ENCODE measurements around the gene UST.
"Not testable (repeated sequence)": the region's sequence is repeated elsewhere in the genome, so short reads cannot be mapped to it uniquely, and the experiment has no call there.

UST gene

DNA sequence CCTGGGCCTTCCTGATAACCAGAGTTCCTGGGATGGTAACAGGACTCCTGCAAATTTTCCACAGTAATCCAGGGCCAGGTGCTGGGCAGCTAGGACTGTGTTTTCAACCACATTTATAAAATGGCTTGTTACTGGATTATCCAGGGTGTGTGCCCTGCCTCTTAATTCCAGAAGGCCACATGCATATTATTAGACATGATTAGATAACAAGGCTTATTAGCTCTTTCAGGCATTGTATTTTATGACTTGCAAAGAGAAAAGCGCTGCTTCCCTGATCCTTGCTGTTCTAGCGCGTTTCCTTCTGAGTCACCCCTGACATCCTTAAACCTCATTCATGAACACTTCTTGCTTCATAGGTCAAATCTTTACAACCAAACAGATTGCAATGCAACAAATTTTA lies 208.6 kb downstream of the UST start:
- Histone ChIP-seq H2BK12ac (ENCODE audit: low read length) (no peak overlapping the region), H3K4ac (ENCODE audit: low read length) (no peak overlapping the region), H4K91ac (ENCODE audit: low read depth, low read length, poor library complexity) (no peak overlapping the region), H3K4me3 (ENCODE audit: low read length in 2 of 2) (no peak overlapping the region), H3K79me1 (ENCODE audit: low read depth, low read length) (no peaks in the 10 kb centered on the region), H3K27ac (replicated peaks; ENCODE audit: low read length) (no peak overlapping the region), H2AFZ (ENCODE audit: low read length) (no peak overlapping the region), H2BK120ac (ENCODE audit: low read depth, low read length) (no peak overlapping the region), H3K27me3 (ENCODE audit: control insufficient read depth in 3 of 3, insufficient read depth in 3 of 3, low read depth in 1 of 3, low read length in 3 of 3) (no peaks in the 10 kb centered on the region), H3K9me3 (replicated peaks in 1 of 2; ENCODE audit: control insufficient read depth in 2 of 2, insufficient read depth in 1 of 2, low read depth in 1 of 2, low read length in 2 of 2) (peaks cover 0 to 8% of the 10 kb centered on the region in 2 donors), H3K4me2 (ENCODE audit: insufficient read depth, low read length, poor library complexity, severe bottlenecking) (no peak overlapping the region), H3K36me3 (replicated peaks in 1 of 2; ENCODE audit: control insufficient read depth in 2 of 2, insufficient read depth in 2 of 2, low read length in 2 of 2) (peaks cover 0 to 5% of the 10 kb centered on the region in 2 donors), H3K18ac (ENCODE audit: low read length) (no peak overlapping the region), H2BK5ac (ENCODE audit: low read length) (no peak overlapping the region), H3K4me1 (ENCODE audit: control insufficient read depth in 2 of 2, insufficient read depth in 1 of 2, low read depth in 1 of 2, low read length in 2 of 2) (no peaks in the 10 kb centered on the region), H4K8ac (ENCODE audit: low read depth, low read length) (no peak overlapping the region), H3K14ac (ENCODE audit: low read length) (no peak overlapping the region), H3K23ac (ENCODE audit: low read depth, low read length, poor library complexity) (no peak overlapping the region), H2AK5ac (ENCODE audit: low read depth, low read length) (no peak overlapping the region), H3K9ac (ENCODE audit: low read depth, low read length, poor library complexity) (no peak overlapping the region), H2BK15ac (ENCODE audit: low read length) (no peak overlapping the region)
- DNase-seq (ENCODE audit: low spot score): no peak
- no CpG with 5 or more reads among the region's 3 CpGs for WGBS, 2 donors (ENCODE audit: extremely low coverage in 2 of 2, insufficient read length in 2 of 2, insufficient replicate concordance in 1 of 2)

DNA sequence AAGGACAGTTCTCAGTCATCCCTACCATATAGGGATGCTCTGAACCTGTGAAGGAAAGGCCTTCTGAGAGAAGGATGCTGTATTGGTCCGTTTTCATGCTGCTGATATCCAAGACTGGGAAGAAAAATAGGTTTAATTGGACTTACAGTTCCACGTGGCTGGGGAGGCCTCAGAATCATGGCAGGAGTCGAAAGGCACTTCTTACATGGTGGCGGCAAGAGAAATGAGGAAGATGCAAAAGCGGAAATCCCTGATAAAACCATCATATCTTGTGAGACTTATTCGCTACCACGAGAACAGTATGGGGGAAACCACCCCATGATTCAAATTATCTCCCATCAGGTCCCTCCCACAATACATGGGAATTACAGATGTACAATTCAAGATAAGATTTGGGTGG lies 209.3 kb downstream of the UST start:
- H3K4me3 ChIP-seq (ENCODE audit: low read length in 2 of 2); H3K23ac ChIP-seq (ENCODE audit: low read depth, low read length, poor library complexity); H3K14ac ChIP-seq (ENCODE audit: low read length); H4K91ac ChIP-seq (ENCODE audit: low read depth, low read length, poor library complexity); H3K18ac ChIP-seq (ENCODE audit: low read length); H3K4ac ChIP-seq (ENCODE audit: low read length); H2BK5ac ChIP-seq (ENCODE audit: low read length); H3K27me3 ChIP-seq (ENCODE audit: control insufficient read depth in 3 of 3, insufficient read depth in 3 of 3, low read depth in 1 of 3, low read length in 3 of 3); H2AFZ ChIP-seq (ENCODE audit: low read length); H2BK120ac ChIP-seq (ENCODE audit: low read depth, low read length); H3K27ac ChIP-seq (replicated peaks; ENCODE audit: low read length); H3K4me2 ChIP-seq (ENCODE audit: insufficient read depth, low read length, poor library complexity, severe bottlenecking); H3K4me1 ChIP-seq (ENCODE audit: control insufficient read depth in 2 of 2, insufficient read depth in 1 of 2, low read depth in 1 of 2, low read length in 2 of 2); H4K8ac ChIP-seq (ENCODE audit: low read depth, low read length); H2AK5ac ChIP-seq (ENCODE audit: low read depth, low read length); DNase-seq (ENCODE audit: low spot score); H3K9me3 ChIP-seq (replicated peaks in 1 of 2; ENCODE audit: control insufficient read depth in 2 of 2, insufficient read depth in 1 of 2, low read depth in 1 of 2, low read length in 2 of 2); H3K9ac ChIP-seq (ENCODE audit: low read depth, low read length, poor library complexity); H3K79me1 ChIP-seq (ENCODE audit: low read depth, low read length); H2BK15ac ChIP-seq (ENCODE audit: low read length); H2BK12ac ChIP-seq (ENCODE audit: low read length); H3K36me3 ChIP-seq (replicated peaks in 1 of 2; ENCODE audit: control insufficient read depth in 2 of 2, insufficient read depth in 2 of 2, low read length in 2 of 2): not testable (repeated sequence)
- WGBS, 2 donors (ENCODE audit: extremely low coverage in 2 of 2, insufficient read length in 2 of 2, insufficient replicate concordance in 1 of 2): no CpG with 5 or more reads among the region's 7 CpGs

DNA sequence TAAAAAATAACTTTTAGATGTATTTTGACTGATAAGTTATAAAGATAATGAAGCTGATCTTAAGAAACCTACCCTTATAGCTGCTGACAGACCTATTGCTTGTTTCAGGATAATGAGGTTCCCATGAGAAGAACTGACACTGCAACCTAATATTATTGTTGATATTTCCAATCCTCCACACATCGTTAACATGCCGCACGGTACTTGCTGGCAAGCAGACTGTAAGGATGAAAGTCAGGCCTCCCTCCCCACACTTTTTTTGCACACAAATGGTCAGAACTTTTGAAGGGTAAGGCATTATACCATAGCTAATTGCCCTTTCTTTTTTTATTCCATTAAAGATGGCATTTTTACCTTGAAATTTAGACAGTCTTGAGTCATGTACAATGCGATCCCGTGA lies 210.9 kb downstream of the UST start:
- no peak overlapping the region for H4K8ac ChIP-seq (ENCODE audit: low read depth, low read length)
- no peak overlapping the region for H3K27ac ChIP-seq (replicated peaks; ENCODE audit: low read length)
- no peak overlapping the region for H2AK5ac ChIP-seq (ENCODE audit: low read depth, low read length)
- no peak overlapping the region for H3K4ac ChIP-seq (ENCODE audit: low read length)
- H3K9ac ChIP-seq (ENCODE audit: low read depth, low read length, poor library complexity): no peak overlapping the region
- no peak overlapping the region for H2BK12ac ChIP-seq (ENCODE audit: low read length)
- no peak overlapping the region for H3K14ac ChIP-seq (ENCODE audit: low read length)
- no peak for DNase-seq (ENCODE audit: low spot score)
- no peak overlapping the region for H2AFZ ChIP-seq (ENCODE audit: low read length)
- H3K9me3 ChIP-seq (replicated peaks in 1 of 2; ENCODE audit: control insufficient read depth in 2 of 2, insufficient read depth in 1 of 2, low read depth in 1 of 2, low read length in 2 of 2): peaks cover 0 to 8% of the 10 kb centered on the region in 2 donors
- H3K4me1 ChIP-seq (ENCODE audit: control insufficient read depth in 2 of 2, insufficient read depth in 1 of 2, low read depth in 1 of 2, low read length in 2 of 2): peaks cover 0 to under 1% of the 10 kb centered on the region in 2 donors
- no peak overlapping the region for H2BK15ac ChIP-seq (ENCODE audit: low read length)
- H3K79me1 ChIP-seq (ENCODE audit: low read depth, low read length): no peaks in the 10 kb centered on the region
- H4K91ac ChIP-seq (ENCODE audit: low read depth, low read length, poor library complexity): no peak overlapping the region
- no CpG with 5 or more reads among the region's 5 CpGs for WGBS, 2 donors (ENCODE audit: extremely low coverage in 2 of 2, insufficient read length in 2 of 2, insufficient replicate concordance in 1 of 2)
- H3K4me2 ChIP-seq (ENCODE audit: insufficient read depth, low read length, poor library complexity, severe bottlenecking): no peak overlapping the region
- H3K36me3 ChIP-seq (replicated peaks in 1 of 2; ENCODE audit: control insufficient read depth in 2 of 2, insufficient read depth in 2 of 2, low read length in 2 of 2): peaks cover 0 to 6% of the 10 kb centered on the region in 2 donors
- H3K27me3 ChIP-seq (ENCODE audit: control insufficient read depth in 3 of 3, insufficient read depth in 3 of 3, low read depth in 1 of 3, low read length in 3 of 3): no peaks in the 10 kb centered on the region
- H2BK5ac ChIP-seq (ENCODE audit: low read length): no peak overlapping the region
- H2BK120ac ChIP-seq (ENCODE audit: low read depth, low read length): no peak overlapping the region
- H3K23ac ChIP-seq (ENCODE audit: low read depth, low read length, poor library complexity): no peak overlapping the region
- no peak overlapping the region for H3K4me3 ChIP-seq (ENCODE audit: low read length in 2 of 2)
- H3K18ac ChIP-seq (ENCODE audit: low read length): no peak overlapping the region

GRCh38 chr6:148959008-148959407 lies 212.2 kb downstream of the UST start:
- Histone ChIP-seq H3K4me1 (ENCODE audit: control insufficient read depth in 2 of 2, insufficient read depth in 1 of 2, low read depth in 1 of 2, low read length in 2 of 2) (peaks cover 4% of the 10 kb centered on the region in 2 donors), H3K4me2 (ENCODE audit: insufficient read depth, low read length, poor library complexity, severe bottlenecking) (no peak overlapping the region), H2BK12ac (ENCODE audit: low read length) (no peak overlapping the region), H3K27ac (replicated peaks; ENCODE audit: low read length) (no peak overlapping the region), H3K23ac (ENCODE audit: low read depth, low read length, poor library complexity) (no peak overlapping the region), H2AFZ (ENCODE audit: low read length) (no peak overlapping the region), H4K8ac (ENCODE audit: low read depth, low read length) (no peak overlapping the region), H3K27me3 (ENCODE audit: control insufficient read depth in 3 of 3, insufficient read depth in 3 of 3, low read depth in 1 of 3, low read length in 3 of 3) (no peaks in the 10 kb centered on the region), H3K79me1 (ENCODE audit: low read depth, low read length) (peaks cover 2% of the 10 kb centered on the region), H3K4me3 (ENCODE audit: low read length in 2 of 2) (no peak overlapping the region), H2AK5ac (ENCODE audit: low read depth, low read length) (no peak overlapping the region), H3K36me3 (replicated peaks in 1 of 2; ENCODE audit: control insufficient read depth in 2 of 2, insufficient read depth in 2 of 2, low read length in 2 of 2) (peaks cover 0 to 7% of the 10 kb centered on the region in 2 donors), H3K9ac (ENCODE audit: low read depth, low read length, poor library complexity) (no peak overlapping the region), H4K91ac (ENCODE audit: low read depth, low read length, poor library complexity) (no peak overlapping the region), H2BK15ac (ENCODE audit: low read length) (no peak overlapping the region), H3K14ac (ENCODE audit: low read length) (no peak overlapping the region), H3K18ac (ENCODE audit: low read length) (no peak overlapping the region), H2BK120ac (ENCODE audit: low read depth, low read length) (no peak overlapping the region), H2BK5ac (ENCODE audit: low read length) (no peak overlapping the region), H3K9me3 (replicated peaks in 1 of 2; ENCODE audit: control insufficient read depth in 2 of 2, insufficient read depth in 1 of 2, low read depth in 1 of 2, low read length in 2 of 2) (peaks cover 0 to 8% of the 10 kb centered on the region in 2 donors), H3K4ac (ENCODE audit: low read length) (no peak overlapping the region)
- no peak for DNase-seq (ENCODE audit: low spot score)
- WGBS, 2 donors (ENCODE audit: extremely low coverage in 2 of 2, insufficient read length in 2 of 2, insufficient replicate concordance in 1 of 2): no CpG with 5 or more reads among the region's 3 CpGs
